GM12801 (cell line): ENCODE data around the gene KNDC1.

ENCODE experiments used
- TF ChIP-seq, protein P1 (sequence below): IDR thresholded peaks from one replicate; pipeline ENCODE4 v1.5.1; 2011; ENCODE audit warnings: control low read depth; ENCODE audit not compliant: insufficient read length; ENCODE audit errors: extremely low read depth

Gene KNDC1

GRCh38 chr10:133162910-133163856 lies 3.2 kb downstream of the KNDC1 start:
- TF ChIP-seq, protein P1, sequence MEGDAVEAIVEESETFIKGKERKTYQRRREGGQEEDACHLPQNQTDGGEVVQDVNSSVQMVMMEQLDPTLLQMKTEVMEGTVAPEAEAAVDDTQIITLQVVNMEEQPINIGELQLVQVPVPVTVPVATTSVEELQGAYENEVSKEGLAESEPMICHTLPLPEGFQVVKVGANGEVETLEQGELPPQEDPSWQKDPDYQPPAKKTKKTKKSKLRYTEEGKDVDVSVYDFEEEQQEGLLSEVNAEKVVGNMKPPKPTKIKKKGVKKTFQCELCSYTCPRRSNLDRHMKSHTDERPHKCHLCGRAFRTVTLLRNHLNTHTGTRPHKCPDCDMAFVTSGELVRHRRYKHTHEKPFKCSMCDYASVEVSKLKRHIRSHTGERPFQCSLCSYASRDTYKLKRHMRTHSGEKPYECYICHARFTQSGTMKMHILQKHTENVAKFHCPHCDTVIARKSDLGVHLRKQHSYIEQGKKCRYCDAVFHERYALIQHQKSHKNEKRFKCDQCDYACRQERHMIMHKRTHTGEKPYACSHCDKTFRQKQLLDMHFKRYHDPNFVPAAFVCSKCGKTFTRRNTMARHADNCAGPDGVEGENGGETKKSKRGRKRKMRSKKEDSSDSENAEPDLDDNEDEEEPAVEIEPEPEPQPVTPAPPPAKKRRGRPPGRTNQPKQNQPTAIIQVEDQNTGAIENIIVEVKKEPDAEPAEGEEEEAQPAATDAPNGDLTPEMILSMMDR, result no peak

GRCh38 chr10:133163889-133164815 lies 4.1 kb downstream of the KNDC1 start:
- TF ChIP-seq, protein P1, result no peak

GRCh38 chr10:133164816-133165555 lies 5.0 kb downstream of the KNDC1 start:
- TF ChIP-seq, protein P1, result no peak

DNA sequence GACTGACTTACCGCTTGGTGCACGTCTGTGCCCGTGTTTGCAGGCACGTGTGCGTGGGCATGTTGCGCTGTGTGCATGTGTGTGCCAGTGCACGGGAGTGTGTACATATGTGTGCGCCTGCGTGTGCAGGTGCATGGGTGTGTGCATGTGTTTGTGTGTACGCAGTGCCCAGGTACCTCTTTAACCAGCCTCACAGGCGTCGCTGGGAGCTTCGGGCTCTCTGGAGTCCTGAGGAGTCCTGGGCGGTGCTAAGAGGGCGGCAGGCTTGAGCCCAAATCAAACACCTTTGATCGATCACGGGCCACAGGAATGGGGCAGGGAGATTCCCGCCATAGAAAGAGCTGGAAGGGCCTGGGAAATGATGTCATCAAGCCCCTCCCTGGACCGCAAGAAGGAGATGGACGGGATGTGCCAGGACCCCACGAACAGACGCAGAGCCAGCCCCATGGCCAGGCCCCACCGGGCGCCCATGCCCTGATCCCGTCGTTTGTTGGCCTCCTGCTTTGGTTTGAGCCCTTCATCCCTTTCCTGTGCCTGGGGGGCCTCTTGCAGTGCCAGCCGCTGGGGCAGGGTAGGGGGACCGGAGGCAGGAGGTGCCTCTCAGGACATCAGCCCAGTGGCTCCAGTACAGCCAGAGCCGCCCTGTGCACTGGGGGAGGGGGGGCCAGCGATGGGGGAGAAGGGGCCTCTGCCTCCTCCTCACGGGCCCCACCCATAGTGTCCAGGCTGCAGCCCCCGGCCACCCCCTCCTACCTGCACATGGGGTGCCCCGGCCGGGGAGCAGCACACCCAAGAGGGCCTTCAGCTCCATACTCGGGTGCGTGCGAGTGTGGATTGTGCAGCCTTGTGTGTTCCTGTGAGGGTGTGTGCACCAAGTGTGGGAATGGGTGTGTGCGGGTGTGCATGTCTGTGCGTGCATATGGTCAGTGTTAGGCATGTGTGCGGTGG lies 5.8 kb downstream of the KNDC1 start:
- TF ChIP-seq, protein P1, result no peak

DNA sequence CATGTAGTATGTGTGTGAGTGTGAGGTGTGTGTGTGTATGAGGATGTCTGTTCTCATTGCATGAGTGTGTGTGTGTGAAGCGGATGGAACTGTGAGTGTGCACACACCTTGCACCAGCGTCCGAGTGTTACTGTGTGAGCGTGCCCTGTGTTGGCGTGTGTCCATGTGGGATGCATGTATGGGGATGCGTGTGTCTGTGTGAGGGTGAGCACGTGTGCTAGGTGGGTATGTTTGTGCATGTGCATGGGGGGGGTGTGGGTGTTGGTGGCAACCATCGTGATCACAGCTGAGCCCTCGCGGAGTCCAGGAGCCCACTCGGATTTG lies 6.4 kb downstream of the KNDC1 start:
- TF ChIP-seq, protein P1, result no peak

GRCh38 chr10:133166828-133167692 lies 7.0 kb downstream of the KNDC1 start:
- TF ChIP-seq, protein P1, result no peak
